ENCODE measurements around the gene MAOA.

Gene MAOA

GRCh38 chrX:43758044-43758443, 101.9 kb downstream of the MAOA start:
- DNase-seq (ENCODE audit: low spot score): no peak

GRCh38 chrX:43785930-43786591, 130.0 kb downstream of the MAOA start:
- DNase-seq (ENCODE audit: low spot score): no peak

All from germinal center (tissue), 1 donor.